ENCODE data around the gene NOP9.

Gene NOP9

GRCh38 chr14:24356208-24356607 lies 56.6 kb downstream of the NOP9 start:
- DNase-seq, result no peak
